ENCODE measurements around the gene SRL. TPM values are rescaled to one million over a fixed set of nuclear protein-coding genes. Genes with fewer than 3 reads are reported as not detected.

Gene SRL
- total and polyA plus RNA-seq, 2 of the 13 experiments (the other 11 are each of a cell fraction or from before 2014, with no cell fraction given): 0.05 TPM; not detected in 1

DNA sequence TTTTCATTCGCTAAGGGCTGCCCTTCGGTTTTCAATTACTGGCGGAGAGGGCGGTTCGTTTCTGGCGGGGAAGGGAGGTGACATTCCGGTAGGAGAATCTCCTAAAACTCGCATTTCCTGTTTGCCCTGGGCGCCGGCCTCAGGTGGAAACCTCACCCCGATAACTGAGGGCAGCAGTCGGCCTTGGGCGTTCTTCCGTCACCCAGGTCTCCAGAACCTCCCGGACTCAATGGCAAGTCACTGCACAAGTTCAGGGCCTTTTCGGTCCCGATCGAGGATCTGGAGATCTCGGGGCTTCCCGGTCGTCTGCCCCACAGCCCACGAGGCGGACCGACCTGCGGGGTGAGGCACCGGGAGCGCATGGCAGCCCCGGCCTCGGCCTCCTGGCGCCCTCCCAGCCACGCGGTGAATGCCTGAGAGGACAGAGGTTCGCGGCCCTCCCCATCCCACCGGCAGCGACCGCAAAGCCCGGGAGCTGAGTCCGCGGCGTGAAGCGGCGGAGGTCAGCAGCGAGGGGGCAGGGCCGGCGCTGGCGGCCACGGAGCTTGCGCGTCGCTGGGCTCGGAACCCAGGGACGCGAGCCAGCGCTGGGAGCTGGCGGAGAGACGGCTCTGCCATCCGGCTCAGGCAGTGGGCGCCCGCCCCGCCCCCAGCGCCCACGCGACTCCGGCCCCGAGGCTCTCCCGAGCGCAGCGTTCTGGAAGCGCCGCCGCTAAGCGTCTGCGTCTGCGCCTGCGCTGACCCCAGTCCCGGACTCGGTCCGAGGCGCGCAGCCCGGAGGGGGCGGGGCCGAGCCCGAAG, 58.4 kb downstream of the SRL start (continued):
- TF ChIP-seq, protein P1, sequence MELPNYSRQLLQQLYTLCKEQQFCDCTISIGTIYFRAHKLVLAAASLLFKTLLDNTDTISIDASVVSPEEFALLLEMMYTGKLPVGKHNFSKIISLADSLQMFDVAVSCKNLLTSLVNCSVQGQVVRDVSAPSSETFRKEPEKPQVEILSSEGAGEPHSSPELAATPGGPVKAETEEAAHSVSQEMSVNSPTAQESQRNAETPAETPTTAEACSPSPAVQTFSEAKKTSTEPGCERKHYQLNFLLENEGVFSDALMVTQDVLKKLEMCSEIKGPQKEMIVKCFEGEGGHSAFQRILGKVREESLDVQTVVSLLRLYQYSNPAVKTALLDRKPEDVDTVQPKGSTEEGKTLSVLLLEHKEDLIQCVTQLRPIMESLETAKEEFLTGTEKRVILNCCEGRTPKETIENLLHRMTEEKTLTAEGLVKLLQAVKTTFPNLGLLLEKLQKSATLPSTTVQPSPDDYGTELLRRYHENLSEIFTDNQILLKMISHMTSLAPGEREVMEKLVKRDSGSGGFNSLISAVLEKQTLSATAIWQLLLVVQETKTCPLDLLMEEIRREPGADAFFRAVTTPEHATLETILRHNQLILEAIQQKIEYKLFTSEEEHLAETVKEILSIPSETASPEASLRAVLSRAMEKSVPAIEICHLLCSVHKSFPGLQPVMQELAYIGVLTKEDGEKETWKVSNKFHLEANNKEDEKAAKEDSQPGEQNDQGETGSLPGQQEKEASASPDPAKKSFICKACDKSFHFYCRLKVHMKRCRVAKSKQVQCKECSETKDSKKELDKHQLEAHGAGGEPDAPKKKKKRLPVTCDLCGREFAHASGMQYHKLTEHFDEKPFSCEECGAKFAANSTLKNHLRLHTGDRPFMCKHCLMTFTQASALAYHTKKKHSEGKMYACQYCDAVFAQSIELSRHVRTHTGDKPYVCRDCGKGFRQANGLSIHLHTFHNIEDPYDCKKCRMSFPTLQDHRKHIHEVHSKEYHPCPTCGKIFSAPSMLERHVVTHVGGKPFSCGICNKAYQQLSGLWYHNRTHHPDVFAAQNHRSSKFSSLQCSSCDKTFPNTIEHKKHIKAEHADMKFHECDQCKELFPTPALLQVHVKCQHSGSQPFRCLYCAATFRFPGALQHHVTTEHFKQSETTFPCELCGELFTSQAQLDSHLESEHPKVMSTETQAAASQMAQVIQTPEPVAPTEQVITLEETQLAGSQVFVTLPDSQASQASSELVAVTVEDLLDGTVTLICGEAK (IDR thresholded peaks at IDR 0.05): no peak
- TF ChIP-seq, protein P1 (CRISPR knock-in tag; IDR thresholded peaks at IDR 0.05): peak; percentile 50
- TF ChIP-seq CENPBD1 (CRISPR knock-in tag; IDR thresholded peaks at IDR 0.05; ENCODE audit: borderline replicate concordance, low read depth) (no peak), HOXA7 (CRISPR knock-in tag; IDR thresholded peaks at IDR 0.05) (no peak), RNF219 (CRISPR knock-in tag; IDR thresholded peaks at IDR 0.05) (no peak), ZFYVE20 (CRISPR knock-in tag; IDR thresholded peaks at IDR 0.05; ENCODE audit: borderline replicate concordance, low read depth) (0 out of 2 replicates have a peak, but pooled peaks have one; percentile 73), ZSCAN31 (CRISPR knock-in tag; IDR thresholded peaks at IDR 0.05; ENCODE audit: low read depth) (peak; percentile 53; the same call in 1 of the 2 replicates), HINFP (CRISPR knock-in tag; IDR thresholded peaks at IDR 0.05; ENCODE audit: low read depth) (peak; percentile 84; the same call in 1 of the 2 replicates), SIN3A (IDR thresholded peaks at IDR 0.05; ENCODE audit: borderline replicate concordance, low read depth, low read length) (no peak; the same call in 1 of the 2 replicates), ZNF138 (CRISPR knock-in tag; IDR thresholded peaks at IDR 0.05; ENCODE audit: low read depth) (peak; percentile 82; the same call in 1 of the 2 replicates), NAIF1 (CRISPR knock-in tag; IDR thresholded peaks at IDR 0.05; ENCODE audit: borderline replicate concordance) (peak; percentile 55; the same call in 1 of the 2 replicates)
- TF ChIP-seq, protein P2, sequence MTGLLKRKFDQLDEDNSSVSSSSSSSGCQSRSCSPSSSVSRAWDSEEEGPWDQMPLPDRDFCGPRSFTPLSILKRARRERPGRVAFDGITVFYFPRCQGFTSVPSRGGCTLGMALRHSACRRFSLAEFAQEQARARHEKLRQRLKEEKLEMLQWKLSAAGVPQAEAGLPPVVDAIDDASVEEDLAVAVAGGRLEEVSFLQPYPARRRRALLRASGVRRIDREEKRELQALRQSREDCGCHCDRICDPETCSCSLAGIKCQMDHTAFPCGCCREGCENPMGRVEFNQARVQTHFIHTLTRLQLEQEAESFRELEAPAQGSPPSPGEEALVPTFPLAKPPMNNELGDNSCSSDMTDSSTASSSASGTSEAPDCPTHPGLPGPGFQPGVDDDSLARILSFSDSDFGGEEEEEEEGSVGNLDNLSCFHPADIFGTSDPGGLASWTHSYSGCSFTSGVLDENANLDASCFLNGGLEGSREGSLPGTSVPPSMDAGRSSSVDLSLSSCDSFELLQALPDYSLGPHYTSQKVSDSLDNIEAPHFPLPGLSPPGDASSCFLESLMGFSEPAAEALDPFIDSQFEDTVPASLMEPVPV (CRISPR knock-in tag; IDR thresholded peaks at IDR 0.05): peak; percentile 94

Measured in HepG2 (cell line).